RCC 7860 (cell line): ENCODE results near the gene GPR101.

Experiments used
- DNase-seq: peaks from one replicate; pipeline ENCODE4 v3.0.0-alpha.2; 2015; ENCODE audit warnings: low spot score
- FAIRE-seq: peaks from 2 replicates; lab custom pipeline; 2012; peaks lifted over from hg19 to GRCh38; lab: Jason Lieb, UNC

GPR101 gene, protein sequence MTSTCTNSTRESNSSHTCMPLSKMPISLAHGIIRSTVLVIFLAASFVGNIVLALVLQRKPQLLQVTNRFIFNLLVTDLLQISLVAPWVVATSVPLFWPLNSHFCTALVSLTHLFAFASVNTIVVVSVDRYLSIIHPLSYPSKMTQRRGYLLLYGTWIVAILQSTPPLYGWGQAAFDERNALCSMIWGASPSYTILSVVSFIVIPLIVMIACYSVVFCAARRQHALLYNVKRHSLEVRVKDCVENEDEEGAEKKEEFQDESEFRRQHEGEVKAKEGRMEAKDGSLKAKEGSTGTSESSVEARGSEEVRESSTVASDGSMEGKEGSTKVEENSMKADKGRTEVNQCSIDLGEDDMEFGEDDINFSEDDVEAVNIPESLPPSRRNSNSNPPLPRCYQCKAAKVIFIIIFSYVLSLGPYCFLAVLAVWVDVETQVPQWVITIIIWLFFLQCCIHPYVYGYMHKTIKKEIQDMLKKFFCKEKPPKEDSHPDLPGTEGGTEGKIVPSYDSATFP

DNA sequence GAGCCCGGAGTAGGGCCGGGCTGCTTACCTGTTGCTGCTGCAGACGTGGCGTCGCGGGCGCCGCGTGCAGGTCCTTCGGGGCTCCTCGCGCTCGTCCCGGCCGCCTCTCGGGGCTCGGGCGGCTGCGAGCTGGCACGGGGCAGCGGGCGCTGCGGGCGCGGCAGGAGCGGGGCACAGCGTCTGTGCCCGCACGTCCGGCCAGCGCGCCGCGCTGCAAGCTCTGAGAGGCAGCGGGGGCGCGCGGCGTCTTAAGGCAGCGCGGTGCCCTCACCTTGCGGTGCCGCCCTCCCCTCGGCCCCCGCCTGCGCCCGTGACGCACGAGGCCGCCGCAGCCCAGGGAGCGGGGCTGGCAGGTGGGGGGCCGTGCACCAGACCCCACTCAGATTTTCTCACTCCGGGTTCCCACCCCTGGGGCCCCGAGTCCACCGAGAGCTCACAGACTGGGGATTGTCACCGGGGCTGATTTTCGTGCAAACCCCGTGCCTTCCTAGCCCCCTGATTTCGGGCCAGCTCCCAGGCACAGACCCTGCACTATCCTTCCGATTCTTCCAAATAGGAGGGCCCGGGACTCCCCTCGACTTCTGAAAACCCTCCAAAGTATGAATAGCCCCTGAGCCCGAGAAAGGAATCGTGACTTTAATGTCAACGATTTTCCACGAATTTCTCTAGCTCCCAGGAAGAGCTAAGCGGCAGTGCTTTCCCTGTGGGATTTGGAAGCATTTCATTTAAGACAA is at the start of gene GPR101:
GPR101 (minus strand) TSS at position 222 of the 734 bp plus-strand sequence. CDS start 2,321 bp downstream, outside the sequence.
- DNase-seq (no peak), FAIRE-seq (no peak)

DNA sequence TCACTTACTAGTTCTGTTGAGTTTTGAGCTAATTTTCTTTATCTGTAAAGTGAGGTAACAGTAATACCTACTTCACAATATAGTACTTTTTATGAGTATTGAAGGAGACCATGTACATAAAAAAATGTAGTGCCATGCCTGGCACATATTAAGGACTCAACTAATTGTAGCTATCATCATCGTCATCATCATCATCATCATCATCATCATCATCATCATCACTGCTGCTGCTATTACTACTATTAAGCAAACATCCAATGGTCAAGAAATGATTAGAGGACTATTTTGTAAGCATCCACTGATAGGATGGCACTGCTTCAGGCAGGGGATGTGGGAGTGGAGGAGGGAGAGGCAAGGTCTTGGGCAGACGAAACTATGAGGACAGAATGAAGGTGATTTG is 47.4 kb upstream of the GPR101 start:
- no peak for FAIRE-seq

DNA sequence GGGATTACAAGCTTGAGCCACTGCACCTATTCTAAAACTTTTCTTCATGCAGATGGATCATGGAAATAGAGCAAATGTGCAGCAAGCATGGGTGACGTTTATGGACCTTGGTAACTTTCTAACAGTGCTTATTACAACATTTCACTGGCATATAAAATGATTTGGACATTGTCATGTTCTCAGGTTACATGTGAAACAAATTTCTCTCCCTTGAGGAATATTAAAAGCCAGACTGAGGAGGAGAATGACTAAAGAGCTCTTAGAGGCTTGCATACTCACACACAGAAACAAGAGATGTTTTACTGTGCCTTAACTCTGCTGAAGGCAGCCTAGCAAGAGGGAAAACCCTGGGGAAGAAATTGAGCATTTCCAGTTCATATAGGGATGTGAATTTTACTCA is 38.6 kb upstream of the GPR101 start:
- FAIRE-seq (no peak), DNase-seq (no peak)

More for the DNA sequence above, 47.4 kb upstream of the GPR101 start:
- DNase-seq = no peak

DNA sequence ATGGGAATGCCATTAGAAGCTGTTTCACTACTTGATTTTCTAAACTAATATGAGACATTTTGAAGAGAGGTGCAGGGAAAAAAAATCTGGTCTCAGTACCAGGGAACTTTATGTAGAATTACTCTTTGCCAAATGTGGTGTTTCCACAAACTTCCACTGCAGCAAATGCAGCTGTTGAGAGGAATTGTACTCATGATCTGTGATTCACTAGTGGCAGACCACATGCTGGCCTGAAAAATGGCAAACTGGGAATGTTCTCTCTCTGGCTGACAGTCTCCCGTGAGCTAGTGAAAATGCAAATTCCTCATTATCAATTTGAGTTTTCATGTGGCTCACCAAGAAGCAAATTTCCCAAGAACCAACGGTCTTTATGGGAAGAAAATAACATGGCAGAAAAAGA is 37.8 kb upstream of the GPR101 start:
- FAIRE-seq = no peak

DNA sequence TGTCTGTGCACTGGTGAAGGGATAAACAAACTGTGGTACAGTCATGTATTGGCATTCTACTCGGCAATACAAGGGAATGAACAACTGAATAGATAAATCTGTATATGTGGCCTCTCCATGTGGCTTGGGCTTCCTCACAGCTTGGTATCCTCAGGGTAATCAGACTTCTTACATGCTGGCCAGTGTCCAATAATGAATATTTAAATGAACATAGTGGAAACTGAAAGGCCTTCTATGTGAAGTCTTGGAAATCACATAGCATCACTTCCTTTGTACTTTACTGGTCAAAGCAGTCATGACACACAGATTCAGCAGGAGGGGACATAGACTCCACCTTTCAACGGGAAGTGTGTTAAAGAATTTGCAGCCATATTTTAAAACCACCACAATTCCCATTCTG is 33.4 kb upstream of the GPR101 start:
- DNase-seq = no peak
- FAIRE-seq = no peak

More for the DNA sequence above, 37.8 kb upstream of the GPR101 start:
- no peak for DNase-seq

DNA sequence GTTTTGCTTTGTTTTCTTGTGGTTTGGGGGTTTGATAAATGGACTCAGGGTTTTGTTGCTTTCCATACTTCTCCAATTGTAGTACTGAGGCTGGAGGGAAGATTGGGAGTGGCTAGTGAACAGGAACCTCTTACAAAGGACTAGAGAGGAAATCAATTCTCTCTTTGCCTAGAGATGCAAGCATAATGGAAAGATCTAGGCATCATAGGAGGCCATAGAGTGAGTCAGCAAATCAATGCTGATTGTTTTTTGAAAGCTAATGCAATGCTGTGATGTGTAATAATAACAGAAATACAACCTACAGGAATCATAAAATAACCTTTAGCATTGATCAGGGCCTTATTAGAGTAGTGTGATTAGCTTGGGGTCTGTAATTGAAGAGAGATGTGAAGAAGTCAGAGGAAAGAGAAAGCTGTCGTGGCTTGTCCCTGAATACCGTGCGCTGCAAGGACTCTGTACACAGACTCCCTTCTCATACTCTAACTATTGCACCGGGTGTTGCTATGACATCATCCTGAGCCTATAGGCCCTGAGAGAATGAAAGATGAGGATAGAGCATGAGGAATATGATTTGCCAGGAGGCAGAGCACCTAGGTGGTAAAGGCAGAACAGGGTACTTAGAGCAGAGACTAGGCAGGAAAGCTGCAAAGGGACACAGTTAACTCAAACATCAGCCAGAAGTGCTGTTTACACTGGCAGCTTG is 29.3 kb upstream of the GPR101 start:
- FAIRE-seq (no peak), DNase-seq (no peak)

DNA sequence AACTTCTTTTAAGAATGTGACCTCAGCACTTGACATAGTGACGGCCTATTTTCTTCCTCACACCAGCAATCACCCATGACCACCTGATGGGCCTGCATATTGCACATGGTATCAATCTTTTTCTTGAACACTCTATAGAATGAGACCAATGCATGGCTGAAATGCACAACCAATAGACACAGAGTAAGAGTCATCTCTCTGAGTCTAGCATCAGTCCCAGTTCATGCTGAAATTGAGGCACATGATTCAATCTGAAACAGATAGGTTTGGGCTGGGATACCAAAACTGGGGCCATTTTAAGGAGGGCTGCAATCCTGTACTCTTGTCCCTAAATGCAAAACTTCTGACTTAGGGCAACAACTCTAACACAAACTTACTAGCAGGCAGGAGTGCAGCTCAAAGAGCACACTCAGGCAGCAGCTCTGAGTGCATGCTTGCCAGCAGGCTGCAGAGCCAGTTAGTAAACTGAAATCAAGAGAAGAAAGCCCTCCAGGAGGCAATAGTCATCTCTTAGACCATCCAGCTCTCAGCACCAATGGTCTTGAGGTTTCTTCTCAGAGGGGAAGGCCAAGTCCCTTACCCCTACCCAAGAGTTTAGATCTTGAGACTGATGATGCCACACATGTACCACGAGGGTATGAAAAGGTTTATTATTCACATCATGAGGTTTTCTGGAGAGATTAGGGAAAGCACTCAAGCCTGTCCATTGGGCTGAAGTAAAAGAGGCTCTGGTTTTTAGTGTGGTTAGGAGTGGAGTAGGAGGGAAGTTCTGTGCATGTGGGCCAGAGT is 24.7 kb upstream of the GPR101 start:
- FAIRE-seq = no peak
- no peak for DNase-seq

DNA sequence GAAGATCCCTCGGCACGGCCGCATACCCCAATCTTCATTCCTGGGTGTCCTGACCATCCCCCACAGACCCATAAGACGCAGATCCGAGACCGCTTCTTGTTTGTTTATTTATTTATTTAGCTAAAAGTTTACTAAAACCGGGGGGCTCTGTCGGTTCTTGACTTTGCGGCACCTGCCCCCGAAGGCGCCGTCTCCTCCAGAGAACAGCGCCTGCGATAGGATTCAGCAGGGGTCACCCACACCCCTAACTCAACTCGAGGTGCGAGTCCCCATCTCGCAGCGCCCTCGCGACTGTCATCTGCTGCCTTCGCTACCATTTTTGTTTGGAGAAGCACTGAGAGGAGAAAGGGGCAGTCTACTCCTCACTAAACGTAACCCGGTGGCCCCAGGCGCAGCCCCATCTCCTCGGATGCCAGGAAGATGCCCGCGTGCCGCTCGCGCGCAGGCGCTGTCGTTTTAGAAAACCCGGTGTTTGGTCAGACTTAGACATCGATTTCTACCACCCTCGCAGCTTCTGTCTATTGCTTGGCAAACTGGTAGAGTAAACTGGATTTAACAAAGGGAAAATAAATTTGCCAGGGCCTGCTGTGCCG is 18.9 kb upstream of the GPR101 start:
- DNase-seq (no peak), FAIRE-seq (no peak)

DNA sequence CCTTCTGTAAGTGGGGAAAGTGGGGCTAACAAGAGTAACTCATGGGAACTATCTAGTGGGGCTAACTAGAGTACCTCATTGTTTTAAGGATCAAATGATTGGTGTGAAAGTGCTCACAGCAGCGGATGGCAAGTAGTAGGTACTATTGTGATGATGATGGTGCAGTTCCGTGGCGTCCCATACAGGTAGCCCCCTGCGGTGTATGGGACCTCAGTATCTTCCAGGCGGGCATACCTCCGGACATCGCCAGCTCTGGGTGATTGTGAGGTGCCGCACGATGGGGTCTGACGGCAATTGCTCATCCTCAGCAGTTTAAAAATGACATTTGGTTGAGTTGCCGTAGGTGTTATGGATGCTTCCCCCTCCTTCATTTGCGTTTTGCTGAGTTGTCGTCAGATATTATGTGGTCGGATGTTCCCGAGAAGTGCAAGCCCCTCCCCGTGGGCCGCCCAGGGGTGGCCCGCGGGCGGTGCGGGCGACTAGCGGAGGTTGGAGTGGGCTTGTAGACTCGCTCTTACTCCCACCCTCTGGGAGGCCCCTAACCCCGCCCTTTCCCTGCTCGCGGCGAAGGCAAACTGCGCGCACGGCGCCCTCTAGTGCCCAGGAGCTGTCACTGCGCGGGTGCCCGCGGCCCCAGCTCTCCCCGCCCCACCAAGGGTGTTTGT is 18.3 kb upstream of the GPR101 start:
- DNase-seq (no peak), FAIRE-seq (no peak)

DNA sequence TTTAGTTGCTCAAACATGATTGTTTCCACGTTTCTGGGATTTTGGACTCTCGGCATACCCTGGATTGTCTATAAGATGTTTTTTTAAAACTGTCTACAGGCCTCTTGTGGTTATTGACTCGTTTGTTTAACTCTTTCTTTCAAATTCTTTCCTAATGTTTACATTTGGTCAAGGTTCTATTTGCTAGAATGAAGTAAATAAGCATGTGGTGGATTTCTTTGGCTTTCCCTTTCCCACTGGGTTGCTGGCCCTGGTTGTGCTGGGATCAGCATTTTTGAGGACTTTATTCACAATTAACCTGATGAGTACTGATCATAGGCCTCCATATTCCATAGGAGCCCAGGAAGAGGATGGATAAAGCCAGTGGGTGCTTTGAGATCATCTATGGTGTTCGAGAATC is 11.1 kb upstream of the GPR101 start:
- no peak for FAIRE-seq
- no peak for DNase-seq

DNA sequence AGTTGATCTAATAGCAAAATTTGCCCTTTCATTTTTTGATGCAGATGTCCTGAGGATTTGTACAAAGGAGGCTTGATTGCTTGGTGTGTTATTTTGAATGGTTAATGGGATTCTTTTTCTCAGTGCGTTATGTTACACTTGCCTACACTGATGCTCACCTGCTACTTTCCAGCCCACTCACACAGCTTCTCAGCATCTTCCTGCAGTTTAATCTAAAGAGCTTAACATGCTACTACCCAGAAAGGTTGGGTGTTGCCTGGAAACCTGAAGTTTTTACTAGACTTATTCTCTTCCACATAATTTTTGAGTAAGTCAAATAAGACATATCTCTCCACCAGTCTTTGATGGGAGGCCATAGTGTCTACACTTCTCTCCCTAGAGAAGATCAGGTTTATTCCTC is 9.9 kb upstream of the GPR101 start:
- FAIRE-seq (no peak), DNase-seq (no peak)

DNA sequence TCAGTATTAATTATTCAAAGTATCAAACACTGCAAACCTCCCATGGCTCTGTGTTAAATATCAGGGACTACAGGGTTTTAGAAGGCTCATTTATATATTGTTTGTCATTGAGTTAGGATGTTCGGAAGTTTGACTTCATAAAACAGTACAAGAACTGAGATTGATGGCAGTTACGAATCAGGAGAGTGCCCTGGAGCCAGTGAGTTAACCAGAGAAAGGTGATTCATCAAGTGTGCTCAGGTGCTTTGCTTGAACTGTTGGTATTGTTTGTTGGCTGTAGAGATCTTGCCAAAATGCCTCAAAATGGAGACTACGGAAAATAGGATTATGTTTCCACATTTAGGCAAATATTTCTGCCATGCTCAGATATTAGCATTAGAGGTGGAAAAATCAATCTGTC is 7.5 kb upstream of the GPR101 start:
- no peak for FAIRE-seq
- no peak for DNase-seq

DNA sequence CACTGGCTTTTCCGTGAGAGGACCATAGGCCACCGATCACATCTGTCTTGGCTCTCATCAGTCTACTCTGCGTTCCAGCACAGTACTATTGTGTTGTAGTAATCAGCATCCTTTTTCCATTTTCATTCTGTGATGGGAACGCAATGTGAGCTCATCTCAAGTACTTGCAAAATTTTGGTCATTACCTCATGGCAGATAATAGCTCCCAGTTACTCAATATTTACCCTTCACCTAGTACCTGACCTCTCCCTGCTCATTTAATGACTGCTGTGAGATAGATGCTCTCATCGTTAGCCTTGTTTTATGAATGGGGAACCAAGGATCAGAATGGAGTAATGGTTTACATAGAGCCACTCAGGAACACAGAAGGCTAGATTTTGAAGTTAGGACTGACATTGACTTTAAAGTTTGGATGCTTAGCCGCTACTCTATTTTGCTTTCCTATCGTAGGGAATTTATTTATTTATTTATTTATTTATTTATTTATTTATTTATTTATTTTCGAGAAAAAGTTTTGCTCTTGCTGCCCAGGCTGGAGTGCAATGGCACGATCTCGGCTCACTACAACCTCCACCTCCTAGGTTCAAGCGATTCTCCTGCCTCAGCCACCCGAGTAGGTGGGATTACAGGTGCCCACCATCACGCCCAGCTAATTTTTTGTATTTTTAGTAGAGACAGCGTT is 6.5 kb upstream of the GPR101 start:
- no peak for DNase-seq
- no peak for FAIRE-seq

DNA sequence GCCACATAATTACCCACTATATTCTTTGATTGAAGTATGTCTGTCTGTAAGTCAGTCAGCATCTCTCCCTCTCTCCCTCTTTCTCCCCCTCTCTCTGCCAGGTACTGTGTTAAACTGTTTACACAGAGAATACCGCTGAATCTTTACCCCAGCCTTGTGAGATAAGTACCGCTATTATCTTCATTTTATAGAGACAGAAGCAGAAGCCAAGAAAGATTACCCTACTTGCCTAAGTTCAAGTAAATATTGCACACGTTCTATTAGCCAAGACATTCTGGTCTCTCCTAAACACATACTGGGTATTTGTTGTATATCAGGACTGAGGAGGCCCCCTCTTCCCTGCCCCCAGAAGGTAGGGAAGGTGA is 695 bp upstream of the GPR101 start:
- no peak for FAIRE-seq
- no peak for DNase-seq

DNA sequence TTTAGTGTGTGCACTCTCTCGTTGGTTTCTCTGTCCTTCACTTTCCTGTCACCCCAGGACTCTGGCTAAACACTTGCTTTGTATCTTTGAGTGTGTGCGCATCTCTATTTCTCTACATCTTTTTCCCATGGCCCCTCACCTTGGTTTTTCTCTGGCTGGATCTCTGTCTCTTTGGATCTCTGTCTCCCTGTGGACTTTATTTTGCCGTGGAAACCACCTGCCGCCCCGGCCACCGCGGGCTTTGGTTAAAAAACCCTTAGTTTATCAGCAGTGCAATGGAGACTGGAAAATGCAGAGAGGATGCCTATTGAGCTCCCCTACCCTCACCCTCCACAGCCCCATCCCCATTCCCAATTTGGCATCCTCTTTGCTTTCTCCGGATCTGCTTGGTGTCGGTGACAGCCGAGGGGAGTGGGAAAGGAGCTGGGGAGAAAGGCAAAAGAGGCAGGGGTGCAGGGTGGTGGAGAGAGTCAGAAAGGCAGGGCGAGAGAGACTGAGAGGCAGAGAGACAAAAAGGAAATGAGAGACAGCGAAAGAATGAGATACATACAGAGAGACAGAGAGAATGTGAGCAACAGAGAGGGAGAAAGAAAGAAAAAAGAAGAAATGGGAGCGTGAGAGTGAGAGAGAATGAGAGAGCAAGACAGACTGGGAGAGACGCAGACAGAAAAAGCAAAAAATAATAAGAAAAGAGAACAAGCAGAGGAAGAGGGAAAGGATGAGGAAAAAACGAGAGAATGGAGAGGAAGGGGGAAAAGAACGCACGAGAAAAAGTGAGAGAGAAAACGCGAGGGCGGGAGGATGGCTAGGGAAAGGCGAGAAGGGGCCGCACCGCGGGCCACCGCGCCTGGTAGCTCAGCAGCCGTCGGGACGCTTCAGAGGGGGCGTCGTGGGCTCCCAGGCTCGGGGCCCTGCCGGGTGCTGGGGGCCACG is 688 bp downstream of the GPR101 start:
- no peak for DNase-seq
- FAIRE-seq = no peak

DNA sequence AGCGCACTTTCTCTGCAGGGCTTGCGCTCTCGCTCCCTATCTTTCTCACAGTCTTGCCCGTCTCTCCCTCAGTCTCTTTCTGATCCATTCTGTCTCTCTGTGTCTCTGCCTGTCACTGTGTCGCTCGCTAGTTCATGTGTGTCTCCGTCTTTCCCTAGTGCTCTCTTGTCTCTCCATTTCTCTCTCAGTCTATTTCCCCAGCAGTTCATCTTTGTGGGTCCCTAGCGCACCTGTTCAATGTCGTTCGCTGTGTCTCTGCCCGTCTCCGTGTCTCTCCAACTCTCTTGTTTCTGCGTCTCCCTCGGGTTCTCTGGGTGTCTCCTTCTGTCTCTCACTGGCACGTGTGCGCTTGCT is 1.5 kb downstream of the GPR101 start:
- FAIRE-seq = no peak
- no peak for DNase-seq

DNA sequence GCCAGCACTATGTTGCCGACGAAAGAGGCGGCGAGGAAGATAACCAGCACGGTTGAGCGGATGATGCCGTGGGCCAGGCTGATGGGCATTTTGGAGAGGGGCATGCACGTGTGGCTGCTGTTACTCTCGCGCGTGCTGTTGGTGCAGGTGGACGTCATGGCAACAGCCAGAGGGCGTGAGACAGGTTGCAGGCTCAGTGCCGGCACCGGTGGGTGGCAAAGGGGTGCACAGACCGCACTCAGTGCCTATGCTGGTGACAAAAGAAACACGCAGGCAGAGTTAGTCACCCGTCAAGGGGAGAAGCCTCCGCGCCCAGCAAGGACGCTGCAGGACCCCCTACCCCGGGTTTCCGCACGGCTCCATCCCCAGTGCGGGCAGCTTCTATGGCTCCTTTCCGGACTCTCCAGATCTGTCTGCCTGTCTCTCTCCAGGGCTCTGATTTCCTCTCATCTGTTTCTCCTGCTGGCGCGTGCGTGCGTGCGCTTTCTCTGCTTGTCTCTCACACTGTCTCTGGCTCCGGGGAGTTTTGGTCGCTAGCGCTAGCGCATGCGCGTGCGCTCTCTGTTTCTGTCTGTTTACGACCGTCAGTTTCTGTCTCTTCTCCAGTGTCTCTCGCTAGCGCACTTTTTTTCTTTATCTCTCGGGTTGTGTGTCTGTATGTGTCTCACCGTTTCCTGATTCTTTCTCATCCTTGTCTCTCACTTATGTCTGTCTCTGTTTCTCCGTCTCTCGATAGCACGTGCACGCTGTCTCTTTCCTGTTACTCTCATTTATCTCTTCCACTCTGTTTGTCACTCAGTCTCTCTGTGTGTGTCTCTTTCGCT is 2.1 kb downstream of the GPR101 start:
- no peak for FAIRE-seq
- no peak for DNase-seq
